Ovary (tissue), 9 donors: ENCODE results near the gene CALD1. TPM values are rescaled to one million over a fixed set of nuclear protein-coding genes. Genes with fewer than 3 reads are reported as not detected.

Source experiments
- DNase-seq, 5 donors: peaks; one replicate each; pipeline ENCODE4 v3.0.0-alpha.2; 2019 to 2020
- H3K27ac ChIP-seq, 2 donors: fragments of 200-600 bp; one replicate each; pipeline versions ENCODE4 v1.5.1 to v1.8.0; 2019 to 2022
- H3K27me3 ChIP-seq: fragments of 200-600 bp; one replicate; pipeline ENCODE4 v1.8.0; 2022
- H3K36me3 ChIP-seq: fragments of 200-600 bp; sonication (generic); one replicate; pipeline ENCODE4 v1.5.1; 2019
- H3K4me1 ChIP-seq: one replicate; pipeline ENCODE4 v1.8.1; 2013; ENCODE audit warnings: mild to moderate bottlenecking, moderate library complexity; ENCODE audit not compliant: insufficient read depth
- H3K4me3 ChIP-seq: fragments of 200-600 bp; sonication (generic); one replicate; pipeline ENCODE4 v1.5.1; 2017
- H3K9me3 ChIP-seq, 2 donors: fragments of 200-600 bp in 1 of 2; sonication (generic) in 1 of 2; one replicate each; pipeline versions ENCODE4 v1.5.1 to v1.8.1; 2013 to 2019; ENCODE audit warnings: mild to moderate bottlenecking in 1 of 2, moderate library complexity in 1 of 2
- EP300 ChIP-seq: sonication (generic); formaldehyde crosslinking; IDR thresholded peaks from one replicate; pipeline ENCODE4 v1.6.1; 2017; ENCODE audit warnings: antibody characterized with exemption
- POLR2A ChIP-seq: fragments of 450-650 bp; IDR thresholded peaks from one replicate; pipeline ENCODE4 v1.6.1; 2017; ENCODE audit warnings: antibody characterized with exemption, mild to moderate bottlenecking, moderate library complexity
- WGBS, 3 donors: extraction: QIAGEN DNeasy Blood & Tissue Kit in 1 of 3; methylation state at CpG; one replicate each; pipeline versions ENCODE4 v1.1.5 to v1.1.7; 2013 to 2017; 5-methylcytosine and 5-hydroxymethylcytosine counted together
- intact Hi-C, 4 donors: fragments of 100-400 bp; cut with DNase I; formaldehyde crosslinking; loops; one replicate each; pipeline versions ENCODE4 v1.11.0 to v1.15.1; 2022 to 2023
- polyA plus RNA-seq, 2 donors: library from polyadenylated mRNA; stranded (reverse); fragments of 200-250 nt in 1 of 2; fragments of 350-450 nt in 1 of 2; fragmentation: Illumina TruSeq in 1 of 2; extraction: RNeasy Lipid Tissue Mini Kit (QIAGEN cat#74804) in 1 of 2; gene quantifications; one replicate each; pipeline ENCODE4 v1.2.3, GENCODE V29; 2013 to 2014
- total RNA-seq, 7 donors: library from RNA; depleted of rRNA in 2 of 7; stranded (reverse); fragments of >200 nt in 2 of 7; fragmentation: NEBNext Ultra II Directional in 3 of 7; extraction: Animal tissue kit (Norgen Biotek cat#: 25700) in 3 of 7; gene quantifications; one replicate each; pipeline versions ENCODE4 v1.1.0 to v1.2.4, GENCODE V29; 2016 to 2023
- TF ChIP-seq, protein P1 (sequence below), 3 donors: fragments of 450-650 bp in 2 of 3; fragments of 200-600 bp in 1 of 3; IDR thresholded peaks; one replicate each; pipeline versions ENCODE4 v1.5.1 to v1.8.0; 2016 to 2022; ENCODE audit warnings: antibody characterized with exemption in 3 of 3, mild to moderate bottlenecking in 1 of 3
- donor health status: DM: no; HTN: no; CAD: no; lungs with moderate emphysema.
- donor health status: DM: no; HTN: no; CAD: no.
- donor health status: Bipolar disorder and iron deficiency.
- donor health status: DM: yes; HTN: yes; CAD: no.
- donor health status: DM: no; HTN: no; CAD: no.
- donor health status: DM: yes; HTN: yes; CAD: no.

CALD1 gene
- total and polyA plus RNA-seq, 9 donors = 306 to 697 (median 463) TPM

DNA sequence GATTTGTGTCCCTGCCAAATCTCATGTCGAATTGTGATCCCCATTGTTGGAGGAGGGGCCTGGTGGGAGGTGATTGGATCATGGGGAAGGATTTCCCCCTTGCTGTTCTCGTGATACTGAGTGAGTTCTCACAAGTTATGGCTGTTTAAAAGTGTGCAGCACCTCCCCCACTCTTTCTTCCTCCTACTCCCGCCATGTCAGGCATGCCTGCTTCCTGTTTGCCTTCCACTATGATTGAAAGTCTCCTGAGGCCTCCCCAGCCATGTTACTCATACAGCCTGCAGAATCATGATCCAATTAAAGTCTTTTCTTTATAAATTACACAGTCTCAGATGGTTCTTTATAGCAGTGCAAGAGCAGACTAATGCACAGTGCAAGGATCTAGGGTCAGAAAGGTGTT lies 75.4 kb downstream of the CALD1 start:
- DNase-seq = no peak
- Histone ChIP-seq H3K4me1 (peaks cover 35% of the 10 kb centered on the region), H3K27ac (peak overlapping the region in 1 of 2 donors; percentile 40), H3K36me3 (no peaks in the 10 kb centered on the region), H3K9me3 (no peaks in the 10 kb centered on the region), H3K4me3 (no peak overlapping the region), H3K27me3 (no peaks in the 10 kb centered on the region)
- WGBS, 3 donors = 17 to 26% (median 18%) methylated on average over 3 of the region's 3 CpGs
- TF ChIP-seq, protein P1, sequence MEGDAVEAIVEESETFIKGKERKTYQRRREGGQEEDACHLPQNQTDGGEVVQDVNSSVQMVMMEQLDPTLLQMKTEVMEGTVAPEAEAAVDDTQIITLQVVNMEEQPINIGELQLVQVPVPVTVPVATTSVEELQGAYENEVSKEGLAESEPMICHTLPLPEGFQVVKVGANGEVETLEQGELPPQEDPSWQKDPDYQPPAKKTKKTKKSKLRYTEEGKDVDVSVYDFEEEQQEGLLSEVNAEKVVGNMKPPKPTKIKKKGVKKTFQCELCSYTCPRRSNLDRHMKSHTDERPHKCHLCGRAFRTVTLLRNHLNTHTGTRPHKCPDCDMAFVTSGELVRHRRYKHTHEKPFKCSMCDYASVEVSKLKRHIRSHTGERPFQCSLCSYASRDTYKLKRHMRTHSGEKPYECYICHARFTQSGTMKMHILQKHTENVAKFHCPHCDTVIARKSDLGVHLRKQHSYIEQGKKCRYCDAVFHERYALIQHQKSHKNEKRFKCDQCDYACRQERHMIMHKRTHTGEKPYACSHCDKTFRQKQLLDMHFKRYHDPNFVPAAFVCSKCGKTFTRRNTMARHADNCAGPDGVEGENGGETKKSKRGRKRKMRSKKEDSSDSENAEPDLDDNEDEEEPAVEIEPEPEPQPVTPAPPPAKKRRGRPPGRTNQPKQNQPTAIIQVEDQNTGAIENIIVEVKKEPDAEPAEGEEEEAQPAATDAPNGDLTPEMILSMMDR (IDR thresholded peaks at IDR 0.05) = no peak
- intact Hi-C loops = no loop called here

DNA sequence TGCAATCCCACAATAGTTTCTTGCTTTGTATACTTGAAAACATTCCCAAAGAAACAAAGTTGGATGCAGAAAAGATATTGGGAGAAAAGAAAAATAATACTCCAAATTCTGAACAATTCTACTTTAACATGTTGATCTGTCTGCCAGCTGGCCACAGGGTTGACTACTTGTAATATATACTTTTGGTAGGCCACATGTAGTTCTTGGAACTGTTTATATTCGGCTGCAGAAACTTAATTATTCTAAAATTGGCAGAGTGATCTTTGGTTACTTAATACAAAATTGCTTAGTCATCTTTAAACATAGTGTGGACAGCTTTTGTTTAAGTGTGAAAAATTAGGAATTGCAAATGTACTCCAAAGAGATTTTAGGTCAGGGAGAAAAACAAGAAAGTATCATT lies 76.0 kb downstream of the CALD1 start:
- WGBS, 3 donors = 1 to 8% (median 2%) methylated on average over 1 of the region's 1 CpG
- H3K27ac ChIP-seq = peak overlapping the region in 1 of 2 donors; percentile 40
- no peaks in the 10 kb centered on the region for H3K36me3 ChIP-seq
- H3K4me3 ChIP-seq = no peak overlapping the region
- no peak for TF ChIP-seq POLR2A
- TF ChIP-seq, protein P1 (IDR thresholded peaks at IDR 0.05) = no peak
- TF ChIP-seq EP300 = no peak
- no peaks in the 10 kb centered on the region for H3K27me3 ChIP-seq
- peaks cover 35% of the 10 kb centered on the region for H3K4me1 ChIP-seq
- DNase-seq = no peak
- H3K9me3 ChIP-seq = no peaks in the 10 kb centered on the region
- intact Hi-C loops = no loop called here

DNA sequence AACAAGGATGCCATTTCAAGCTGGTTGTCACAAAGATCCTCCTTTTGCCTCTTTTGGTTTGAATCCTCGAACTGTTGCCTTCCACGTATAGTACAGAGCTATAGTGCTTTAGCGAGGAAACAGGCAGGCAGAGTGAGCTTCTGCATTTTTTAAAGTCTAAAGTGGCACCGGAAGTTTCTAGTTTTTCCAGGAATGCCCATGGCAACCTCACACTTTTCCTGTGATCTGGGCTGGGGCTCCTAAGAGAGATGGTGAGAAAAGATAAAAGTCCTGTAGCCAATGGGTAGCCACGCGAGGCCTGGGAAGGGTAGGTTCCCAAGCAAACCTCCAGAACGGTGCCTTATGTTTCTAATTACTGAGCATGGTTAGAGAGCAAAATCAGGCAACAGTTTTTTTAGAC lies 76.7 kb downstream of the CALD1 start:
- H3K27ac ChIP-seq = peak overlapping the region; percentile 40 to 55

DNA sequence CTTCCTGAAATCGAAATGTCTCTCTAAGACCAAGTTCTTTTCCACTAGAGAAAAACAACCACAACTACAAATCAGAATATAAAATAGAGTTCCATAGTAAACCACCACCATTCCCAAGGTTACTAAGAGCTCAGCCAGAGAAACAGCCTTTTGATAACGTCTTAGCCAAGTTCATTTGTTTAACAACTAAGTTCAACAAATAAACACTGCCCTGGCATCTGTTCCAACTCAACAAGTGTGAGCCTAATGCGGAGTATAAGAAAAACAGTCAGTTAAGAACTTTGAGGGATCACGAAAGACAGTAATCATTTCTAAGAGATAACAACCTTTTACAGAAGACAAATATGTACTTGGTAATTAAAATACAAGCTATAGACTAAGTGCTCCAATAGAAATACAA lies 77.3 kb downstream of the CALD1 start:
- no peaks in the 10 kb centered on the region for H3K36me3 ChIP-seq
- intact Hi-C loops = no loop called here
- peaks cover 34% of the 10 kb centered on the region for H3K4me1 ChIP-seq
- H3K4me3 ChIP-seq = no peak overlapping the region
- H3K9me3 ChIP-seq = no peaks in the 10 kb centered on the region
- no peaks in the 10 kb centered on the region for H3K27me3 ChIP-seq
- WGBS, 3 donors = 7 to 9% (median 7%) methylated on average over 4 of the region's 4 CpGs
- TF ChIP-seq EP300 = no peak
- TF ChIP-seq, protein P1 (IDR thresholded peaks at IDR 0.05) = no peak
- no peak for TF ChIP-seq POLR2A
- H3K27ac ChIP-seq = peak overlapping the region in 1 of 2 donors; percentile 40
- DNase-seq = no peak

More for the DNA sequence above, 76.7 kb downstream of the CALD1 start:
- no peak for DNase-seq
- no peaks in the 10 kb centered on the region for H3K27me3 ChIP-seq
- intact Hi-C loops = no loop called here
- peaks cover 36% of the 10 kb centered on the region for H3K4me1 ChIP-seq
- no peaks in the 10 kb centered on the region for H3K36me3 ChIP-seq
- TF ChIP-seq POLR2A (no peak), EP300 (no peak)
- TF ChIP-seq, protein P1 (IDR thresholded peaks at IDR 0.05) = no peak
- no peak overlapping the region for H3K4me3 ChIP-seq
- 32 to 39% (median 37%) methylated on average over 7 of the region's 7 CpGs for WGBS, 3 donors
- H3K9me3 ChIP-seq = no peaks in the 10 kb centered on the region

DNA sequence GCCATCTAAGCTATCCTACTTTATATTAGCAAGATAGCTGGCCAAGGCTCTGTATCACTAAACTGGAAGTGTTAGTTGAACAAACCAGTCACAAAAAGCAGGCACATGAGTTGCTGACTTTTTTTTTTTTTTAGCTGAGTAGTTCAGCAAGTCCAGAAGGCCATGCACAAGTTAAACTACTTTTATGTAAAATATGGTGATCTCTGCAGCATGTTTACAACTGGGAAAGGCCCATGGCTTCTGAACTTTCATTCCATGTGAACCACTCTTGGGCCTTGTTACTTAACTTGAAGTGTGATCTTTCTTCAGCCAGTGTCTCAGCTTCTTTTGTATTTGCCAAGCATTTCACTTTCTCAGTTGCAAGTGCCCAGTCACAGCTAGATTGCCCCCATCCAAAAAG lies 78.5 kb downstream of the CALD1 start:
- intact Hi-C loops = no loop called here
- no peaks in the 10 kb centered on the region for H3K27me3 ChIP-seq
- no peak for DNase-seq
- TF ChIP-seq POLR2A (no peak), EP300 (no peak)
- TF ChIP-seq, protein P1 (IDR thresholded peaks at IDR 0.05) = no peak
- peaks cover 30% of the 10 kb centered on the region for H3K4me1 ChIP-seq
- H3K9me3 ChIP-seq = no peaks in the 10 kb centered on the region
- no peak overlapping the region for H3K4me3 ChIP-seq
- no peaks in the 10 kb centered on the region for H3K36me3 ChIP-seq
- H3K27ac ChIP-seq = peak overlapping the region in 1 of 2 donors; percentile 24
